HG03097 (cell line): ENCODE data around the gene BIRC6.
A peak's percentile ranks its signal among the peaks of the same experiment; 100 is the strongest.
"Not testable (repeated sequence)": the region's sequence is repeated elsewhere in the genome, so short reads cannot be mapped to it uniquely, and the experiment has no call there.

Experiments
- ATAC-seq: cut with Tn5 transposase; IDR thresholded peaks from one replicate; pipeline ENCODE4 v1.9.1; 2021; ENCODE audit not compliant: unreplicated experiment, low FRiP score

The BIRC6 gene

GRCh38 chr2:32491346-32491745, 134.5 kb downstream of the BIRC6 start:
- ATAC-seq: no peak

GRCh38 chr2:32495139-32495538, 138.3 kb downstream of the BIRC6 start:
- no peak for ATAC-seq

GRCh38 chr2:32496662-32497061, 139.8 kb downstream of the BIRC6 start:
- ATAC-seq: no peak

GRCh38 chr2:32498306-32498705, 141.5 kb downstream of the BIRC6 start:
- no peak for ATAC-seq

- ATAC-seq: no peak
These were observed 146.1 kb downstream of the BIRC6 start for GRCh38 chr2:32502941-32503340.

GRCh38 chr2:32504877-32505478, 148.2 kb downstream of the BIRC6 start:
- ATAC-seq: no peak

- ATAC-seq: no peak
These were observed 149.6 kb downstream of the BIRC6 start for GRCh38 chr2:32506446-32506845.

GRCh38 chr2:32514946-32515345, 158.1 kb downstream of the BIRC6 start:
- ATAC-seq: no peak

- ATAC-seq: no peak
These were observed 159.7 kb downstream of the BIRC6 start for GRCh38 chr2:32516567-32516966.

GRCh38 chr2:32522770-32523169, 165.9 kb downstream of the BIRC6 start:
- ATAC-seq: no peak

- no peak for ATAC-seq
These were observed 166.9 kb downstream of the BIRC6 start for GRCh38 chr2:32523686-32524085.

GRCh38 chr2:32532341-32532740, 175.5 kb downstream of the BIRC6 start:
- ATAC-seq: no peak

GRCh38 chr2:32532961-32533360, 176.1 kb downstream of the BIRC6 start:
- no peak for ATAC-seq

- no peak for ATAC-seq
These were observed 178.0 kb downstream of the BIRC6 start for GRCh38 chr2:32534831-32535230.

- no peak for ATAC-seq
These were observed 181.9 kb downstream of the BIRC6 start for GRCh38 chr2:32538735-32539134.

GRCh38 chr2:32552483-32552882, 195.7 kb downstream of the BIRC6 start:
- not testable (repeated sequence) for ATAC-seq

- peak; percentile 58 for ATAC-seq
These were observed 197.1 kb downstream of the BIRC6 start for GRCh38 chr2:32553829-32554432.

GRCh38 chr2:32558492-32558891, 201.7 kb downstream of the BIRC6 start:
- ATAC-seq: no peak

- ATAC-seq: no peak
These were observed 202.3 kb downstream of the BIRC6 start for GRCh38 chr2:32559136-32559535.

GRCh38 chr2:32562906-32563305, 206.1 kb downstream of the BIRC6 start:
- ATAC-seq: no peak

- ATAC-seq: no peak
These were observed 207.7 kb downstream of the BIRC6 start for GRCh38 chr2:32564417-32565035.

- ATAC-seq: no peak
These were observed 209.1 kb downstream of the BIRC6 start for GRCh38 chr2:32565902-32566301.
